HepG2 (cell line): ENCODE results near the gene KCNQ5. TPM values are rescaled to one million over a fixed set of nuclear protein-coding genes. Genes with fewer than 3 reads are reported as not detected.

Source experiments
- ATAC-seq: fragments of 200-7000 bp; cut with Tn5 transposase; 3 replicates; pipeline ENCODE4 v1.9.1; 2020; ENCODE audit warnings: mild to moderate bottlenecking, moderate library complexity
- BruUV-seq: library from RNA; stranded (reverse); fragments of 400-500 nt; replicated peaks from 2 replicates; lab custom pipeline; 2021; lab: Mats Ljungman, UMichigan
- CTCF ChIA-PET: fragments of 300-600 bp; formaldehyde crosslinking; extraction: SDS; loops from one replicate; lab custom pipeline; 2021; ENCODE audit warnings: low total read pairs, inconsistent platforms, low intra/inter-chr PET ratio; lab: Yijun Ruan, JAX
- POLR2A ChIA-PET: fragments of 350-600 bp; sonication (Branson Sonifier 250); formaldehyde crosslinking; loops from one replicate; lab custom pipeline; 2020; ENCODE audit warnings: antibody characterized with exemption, inconsistent platforms; lab: Yijun Ruan, JAX
- DNase-seq: peaks from one replicate; pipeline ENCODE4 v3.0.0-alpha.2; 2015; ENCODE audit warnings: low spot score
- FAIRE-seq: peaks from 3 replicates; lab custom pipeline; 2011; peaks lifted over from hg19 to GRCh38; lab: Jason Lieb, UNC
- H2AFZ ChIP-seq: one replicate; pipeline ENCODE4 v1.6.1; 2011; ENCODE audit warnings: low read length, inconsistent platforms
- H3K27ac ChIP-seq: fragments of 300-600 bp; 3 replicates; pipeline ENCODE4 v1.8.0; 2011; ENCODE audit warnings: mixed run types, mild to moderate bottlenecking, mixed read lengths, low read length, inconsistent platforms; ENCODE audit not compliant: insufficient read depth; ENCODE audit errors: extremely low read length
- H3K27me3 ChIP-seq, 2 experiments: fragments of 200-600 bp in 1 of 2; 2 replicates in 1 of 2; 3 replicates in 1 of 2; pipeline versions ENCODE4 v1.6.0 to v1.8.0; 2011; ENCODE audit warnings: low read length in 2 of 2, mild to moderate bottlenecking in 2 of 2, moderate library complexity in 2 of 2, inconsistent platforms in 1 of 2; ENCODE audit not compliant: insufficient read depth in 2 of 2, control insufficient read depth in 1 of 2
- H3K36me3 ChIP-seq, 2 experiments: fragments of 200-600 bp in 1 of 2; replicated peaks in 1 of 2; 2 replicates in 1 of 2; 3 replicates in 1 of 2; pipeline versions ENCODE4 v1.5.1 to v1.8.0; 2011; ENCODE audit warnings: low read length in 2 of 2, inconsistent platforms in 1 of 2; ENCODE audit not compliant: insufficient read depth in 2 of 2, control insufficient read depth in 1 of 2
- H3K4me1 ChIP-seq: 2 replicates; pipeline ENCODE4 v1.5.1; 2012; ENCODE audit warnings: low read length, inconsistent platforms; ENCODE audit not compliant: insufficient read depth
- H3K4me2 ChIP-seq: 2 replicates; pipeline ENCODE4 v1.6.0; 2011; ENCODE audit warnings: low read depth, low read length, inconsistent platforms
- H3K4me3 ChIP-seq, 3 experiments: fragments of 200-600 bp in 1 of 3; sonication (generic), shearing (Covaris generic) in 1 of 3; replicated peaks in 1 of 3; 2 replicates each; pipeline ENCODE4 v1.5.1; 2011 to 2016; ENCODE audit warnings: low read length in 3 of 3, inconsistent platforms in 2 of 3, low read depth in 2 of 3, mild to moderate bottlenecking in 2 of 3, control low read depth in 1 of 3, mixed read lengths in 1 of 3; ENCODE audit not compliant: insufficient read depth in 1 of 3
- H3K79me2 ChIP-seq: one replicate; pipeline ENCODE4 v1.6.1; 2011; ENCODE audit warnings: low read length, inconsistent platforms; ENCODE audit not compliant: insufficient read depth
- H3K9ac ChIP-seq: 2 replicates; pipeline ENCODE4 v1.6.0; 2011; ENCODE audit warnings: mild to moderate bottlenecking, low read depth, low read length, inconsistent platforms; ENCODE audit not compliant: insufficient read depth
- H3K9me3 ChIP-seq: 2 replicates; pipeline ENCODE4 v1.5.1; 2012; ENCODE audit warnings: mild to moderate bottlenecking, low read length
- H4K20me1 ChIP-seq: 2 replicates; pipeline ENCODE4 v1.6.0; 2011; ENCODE audit warnings: inconsistent platforms, mild to moderate bottlenecking, low read length, moderate library complexity; ENCODE audit not compliant: insufficient read depth
- ETV6 ChIP-seq: sonication (generic); formaldehyde crosslinking; conservative IDR thresholded peaks from 2 replicates; pipeline ENCODE4 v1.4.0; 2020; ENCODE audit warnings: missing genetic modification reagents
- GABPA ChIP-seq, 2 experiments: IDR thresholded peaks; 2 replicates each; pipeline ENCODE4 v1.6.1; 2011 to 2016; ENCODE audit warnings: low read depth in 2 of 2, low read length in 1 of 2, missing biosample characterization in 1 of 2, missing genetic modification characterization in 1 of 2
- NAIF1 ChIP-seq: sonication (generic); formaldehyde crosslinking; IDR thresholded peaks from 2 replicates; pipeline ENCODE4 v1.5.0; 2020; ENCODE audit warnings: mild to moderate bottlenecking, missing genetic modification reagents, borderline replicate concordance
- NFIB ChIP-seq: sonication (generic); formaldehyde crosslinking; IDR thresholded peaks from 2 replicates; pipeline ENCODE4 v1.9.0; 2021; ENCODE audit warnings: missing genetic modification reagents, mild to moderate bottlenecking, borderline replicate concordance
- PAF1 ChIP-seq: IDR thresholded peaks from 2 replicates; pipeline ENCODE4 v1.6.1; 2016; ENCODE audit warnings: missing genetic modification reagents, missing compliant biosample characterization
- PCBP1 ChIP-seq: fragments of 200-400 bp; formaldehyde crosslinking; IDR thresholded peaks from 2 replicates; pipeline ENCODE4 v1.6.1; 2017; ENCODE audit warnings: mild to moderate bottlenecking, low read depth, low read length, borderline replicate concordance
- PCBP2 ChIP-seq: fragments of 200-400 bp; formaldehyde crosslinking; optimal IDR thresholded peaks from 2 replicates; pipeline ENCODE3; 2018; ENCODE audit warnings: low read length, low read depth; ENCODE audit not compliant: poor library complexity, severe bottlenecking
- SOX5 ChIP-seq: IDR thresholded peaks from 2 replicates; pipeline ENCODE4 v1.6.1; 2016; ENCODE audit warnings: borderline replicate concordance
- ZBTB7A ChIP-seq: sonication (generic); formaldehyde crosslinking; IDR thresholded peaks from 2 replicates; pipeline ENCODE4 v1.8.0; 2022; ENCODE audit warnings: mild to moderate bottlenecking, missing genetic modification reagents
- ZNF12 ChIP-seq: sonication (generic); formaldehyde crosslinking; IDR thresholded peaks from 2 replicates; pipeline ENCODE4 v1.5.0; 2020; ENCODE audit warnings: missing genetic modification reagents
- ZNF256 ChIP-seq: sonication (generic); formaldehyde crosslinking; conservative IDR thresholded peaks from 2 replicates; pipeline ENCODE4 v1.4.0; 2020; ENCODE audit warnings: missing genetic modification reagents
- ZNF3 ChIP-seq: IDR thresholded peaks from 2 replicates; pipeline ENCODE4 v1.7.0; 2017; ENCODE audit warnings: inconsistent platforms
- ZNF33B ChIP-seq: sonication (generic); formaldehyde crosslinking; IDR thresholded peaks from 2 replicates; pipeline ENCODE4 v1.5.1; 2020; ENCODE audit warnings: mild to moderate bottlenecking, missing genetic modification reagents
- ZNF354B ChIP-seq: sonication (generic); formaldehyde crosslinking; IDR thresholded peaks from 2 replicates; pipeline ENCODE4 v1.8.0; 2022; ENCODE audit warnings: mild to moderate bottlenecking, missing genetic modification reagents
- ZNF891 ChIP-seq: sonication (generic); formaldehyde crosslinking; IDR thresholded peaks from 2 replicates; pipeline ENCODE4 v1.5.0; 2020; ENCODE audit warnings: mild to moderate bottlenecking, missing genetic modification reagents
- ZSCAN25 ChIP-seq: sonication (generic); formaldehyde crosslinking; IDR thresholded peaks from 2 replicates; pipeline ENCODE4 v1.8.0; 2022; ENCODE audit warnings: mild to moderate bottlenecking, missing genetic modification reagents
- ZXDC ChIP-seq: sonication (generic); formaldehyde crosslinking; IDR thresholded peaks from 2 replicates; pipeline ENCODE4 v1.5.0; 2020; ENCODE audit warnings: mild to moderate bottlenecking, missing genetic modification reagents
- WGBS: methylation state at CpG from one replicate; pipeline ENCODE4 v1.1.6; 2017; ENCODE audit warnings: low lambda C conversion rate; 5-methylcytosine and 5-hydroxymethylcytosine counted together
- in situ Hi-C: cut with HindIII; loops from 2 replicates; pipeline ENCODE4 v1.10.0; 2017; ENCODE audit warnings: low pct_unique_long_range_greater_than_20kb; ENCODE audit not compliant: extremely low pct_ligation_motif_present
- intact Hi-C: fragments of 100-400 bp; cut with micrococcal nuclease; formaldehyde crosslinking; loops from one replicate; pipeline ENCODE4 v1.10.0; 2022; ENCODE audit not compliant: unreplicated experiment
- polyA plus RNA-seq, 8 experiments: library from polyadenylated mRNA; depleted of rRNA in 3 of 8; stranded (reverse) in 7 of 8; unstranded in 1 of 8; fragments of >200 nt; fragmentation: Illumina TruSeq in 4 of 8; extraction: Trizol in 4 of 8; gene quantifications; 2 replicates each; pipeline versions ENCODE4 v1.2.1 to v1.2.3, GENCODE V29; 2011 to 2016; ENCODE audit warnings: low read depth in 4 of 8, missing spikeins in 1 of 8, mixed read lengths in 1 of 8; ENCODE audit not compliant: insufficient read depth in 1 of 8
- total RNA-seq, 5 experiments: library from RNA; depleted of rRNA; stranded (reverse); fragments of >200 nt; fragmentation: Illumina TruSeq; extraction: Trizol; gene quantifications; 2 replicates each; pipeline ENCODE4 v1.2.3, GENCODE V29; 2016; ENCODE audit warnings: low read depth in 1 of 5
- TF ChIP-seq, protein P1 (sequence below): IDR thresholded peaks from 2 replicates; pipeline ENCODE4 v1.6.1; 2016; ENCODE audit warnings: low read depth, borderline replicate concordance

Gene KCNQ5
- total and polyA plus RNA-seq, 2 of the 13 experiments (the other 11 are each of a cell fraction or from before 2014, with no cell fraction given): 0.04 TPM; not detected in 1

- no TSS peak for BruUV-seq
- H3K4me1 ChIP-seq: no peaks in the 10 kb centered on the region
- DNase-seq: no peak
- WGBS: 5% methylated on average over 2 of the region's 2 CpGs
- no peak overlapping the region for H3K9ac ChIP-seq
- TF ChIP-seq ZNF33B (CRISPR knock-in tag) (no peak), ETV6 (CRISPR knock-in tag) (no peak), PAF1 (no peak), PCBP1 (no peak), ZNF891 (CRISPR knock-in tag) (no peak), NFIB (no peak), GABPA (IDR thresholded peaks at IDR 0.05; ENCODE audit: low read depth, low read length) (no peak), GABPA (CRISPR knock-in tag; IDR thresholded peaks at IDR 0.05; ENCODE audit: low read depth) (no peak), NAIF1 (CRISPR knock-in tag) (no peak), ZNF256 (no peak), ZNF354B (no peak), PCBP2 (no peak), ZSCAN25 (no peak), ZNF12 (CRISPR knock-in tag) (no peak), ZBTB7A (CRISPR knock-in tag) (no peak), ZNF3 (CRISPR knock-in tag) (no peak), SOX5 (CRISPR knock-in tag) (no peak), ZXDC (no peak)
- TF ChIP-seq, protein P1, sequence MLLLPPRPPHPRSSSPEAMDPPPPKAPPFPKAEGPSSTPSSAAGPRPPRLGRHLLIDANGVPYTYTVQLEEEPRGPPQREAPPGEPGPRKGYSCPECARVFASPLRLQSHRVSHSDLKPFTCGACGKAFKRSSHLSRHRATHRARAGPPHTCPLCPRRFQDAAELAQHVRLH (CRISPR knock-in tag): no peak
- H3K9me3 ChIP-seq: no peaks in the 10 kb centered on the region
- no peak overlapping the region for H3K4me2 ChIP-seq
- no peak overlapping the region for H2AFZ ChIP-seq
- H3K36me3 ChIP-seq: no peaks in the 10 kb centered on the region
- H3K4me3 ChIP-seq: no peak overlapping the region
- in situ Hi-C loops (no loop called here), intact Hi-C loops (no loop called here)
- CTCF ChIA-PET: no interaction called here
- no peaks in the 10 kb centered on the region for H3K79me2 ChIP-seq
- H3K27ac ChIP-seq: no peak overlapping the region
- no peak for FAIRE-seq
- ATAC-seq: no peak
- H4K20me1 ChIP-seq: no peaks in the 10 kb centered on the region
- POLR2A ChIA-PET: no interaction called here
- no peaks in the 10 kb centered on the region for H3K27me3 ChIP-seq
These were observed 425.9 kb downstream of the KCNQ5 start for GRCh38 chr6:73047801-73048200.
